NT2/D1 (cell line): Measurements from ENCODE around the gene TRPV6.

Source experiments
- DNase-seq: peaks from one replicate; pipeline ENCODE4 v3.0.0-alpha.2; 2011; ENCODE audit warnings: low read depth, low spot score
- H3K27me3 ChIP-seq: 2 replicates; pipeline ENCODE4 v1.6.0; 2011; ENCODE audit warnings: mild to moderate bottlenecking; ENCODE audit not compliant: insufficient read length, insufficient read depth
- H3K36me3 ChIP-seq: 2 replicates; pipeline ENCODE4 v1.6.1; 2011; ENCODE audit warnings: mild to moderate bottlenecking, low read length, mixed read lengths; ENCODE audit not compliant: insufficient read depth, insufficient read length
- H3K4me1 ChIP-seq: 2 replicates; pipeline ENCODE4 v1.5.1; 2011; ENCODE audit not compliant: insufficient read depth, insufficient read length
- H3K4me3 ChIP-seq: 2 replicates; pipeline ENCODE4 v1.5.1; 2011; ENCODE audit warnings: low read depth; ENCODE audit not compliant: insufficient read length
- H3K9ac ChIP-seq: 2 replicates; pipeline ENCODE4 v1.6.0; 2011; ENCODE audit warnings: low read depth; ENCODE audit not compliant: insufficient read length
- H3K9me3 ChIP-seq: 2 replicates; pipeline ENCODE4 v1.5.1; 2011; ENCODE audit warnings: mild to moderate bottlenecking, low read length; ENCODE audit not compliant: insufficient read depth
- SUZ12 ChIP-seq: IDR thresholded peaks from 2 replicates; pipeline ENCODE4 v1.6.1; 2011; ENCODE audit not compliant: insufficient read length, insufficient read depth; ENCODE audit errors: extremely low read depth
- YY1 ChIP-seq: IDR thresholded peaks from 2 replicates; pipeline ENCODE4 v1.6.1; 2011; ENCODE audit not compliant: insufficient read length, insufficient read depth
- ZNF274 ChIP-seq: IDR thresholded peaks from 2 replicates; pipeline ENCODE4 v1.6.1; 2011; ENCODE audit warnings: mild to moderate bottlenecking, low read depth, low read length

Gene TRPV6

GRCh38 chr7:142885311-142886230, at the start of gene TRPV6:
TRPV6 (minus strand) TSS chr7:142885745.
- no peaks in the 10 kb centered on the region for H3K9me3 ChIP-seq
- H3K9ac ChIP-seq: peak within 1 kb of the TSS; percentile 21
- TF ChIP-seq YY1: no peak
- no peak for TF ChIP-seq SUZ12
- no peak for TF ChIP-seq ZNF274
- H3K4me1 ChIP-seq: no peaks in the 10 kb centered on the region
- peak; percentile 20 for DNase-seq
- H3K27me3 ChIP-seq: no peaks in the 10 kb centered on the region
- no peak within 1 kb of the TSS for H3K4me3 ChIP-seq
- no peaks in the 10 kb centered on the region for H3K36me3 ChIP-seq

- Histone ChIP-seq H3K4me3 (no peak overlapping the region), H3K36me3 (no peaks in the 10 kb centered on the region), H3K27me3 (no peaks in the 10 kb centered on the region), H3K9me3 (no peaks in the 10 kb centered on the region), H3K9ac (no peak overlapping the region), H3K4me1 (no peaks in the 10 kb centered on the region)
- DNase-seq: no peak
- TF ChIP-seq SUZ12: no peak
- no peak for TF ChIP-seq ZNF274
- no peak for TF ChIP-seq YY1
Measured at GRCh38 chr7:142934056-142934455, 48.5 kb upstream of the TRPV6 start.

GRCh38 chr7:142933624-142934023, 48.1 kb upstream of the TRPV6 start, which contains the start of gene TRPV5:
TRPV5 (minus strand) TSS chr7:142933746; CDS start chr7:142933459, 287 bp downstream.
- Histone ChIP-seq H3K9me3 (no peaks in the 10 kb centered on the region), H3K27me3 (no peaks in the 10 kb centered on the region), H3K36me3 (no peaks in the 10 kb centered on the region), H3K9ac (no peak within 1 kb of the TSS), H3K4me3 (no peak within 1 kb of the TSS), H3K4me1 (no peaks in the 10 kb centered on the region)
- no peak for DNase-seq
- TF ChIP-seq ZNF274 (no peak), YY1 (no peak), SUZ12 (no peak)

GRCh38 chr7:142933092-142933475, 47.5 kb upstream of the TRPV6 start:
- no peak for TF ChIP-seq YY1
- no peaks in the 10 kb centered on the region for H3K27me3 ChIP-seq
- no peaks in the 10 kb centered on the region for H3K9me3 ChIP-seq
- H3K4me1 ChIP-seq: no peaks in the 10 kb centered on the region
- DNase-seq: no peak
- no peaks in the 10 kb centered on the region for H3K36me3 ChIP-seq
- no peak overlapping the region for H3K4me3 ChIP-seq
- H3K9ac ChIP-seq: no peak overlapping the region

- H3K4me1 ChIP-seq: no peaks in the 10 kb centered on the region
- no peak for DNase-seq
Measured at GRCh38 chr7:142932386-142933091, 47.0 kb upstream of the TRPV6 start.

GRCh38 chr7:142930126-142930730, 44.7 kb upstream of the TRPV6 start:
- Histone ChIP-seq H3K4me3 (no peak overlapping the region), H3K4me1 (no peaks in the 10 kb centered on the region), H3K36me3 (no peaks in the 10 kb centered on the region), H3K27me3 (no peaks in the 10 kb centered on the region), H3K9ac (no peak overlapping the region), H3K9me3 (no peaks in the 10 kb centered on the region)
- TF ChIP-seq YY1: no peak
- TF ChIP-seq ZNF274: no peak
- no peak for TF ChIP-seq SUZ12
- no peak for DNase-seq

More at GRCh38 chr7:142932386-142933091, 47.0 kb upstream of the TRPV6 start:
- TF ChIP-seq YY1 (no peak), SUZ12 (no peak), ZNF274 (no peak)
- H3K27me3 ChIP-seq: no peaks in the 10 kb centered on the region
- H3K9me3 ChIP-seq: no peaks in the 10 kb centered on the region
- no peak overlapping the region for H3K9ac ChIP-seq
- no peaks in the 10 kb centered on the region for H3K36me3 ChIP-seq
- H3K4me3 ChIP-seq: no peak overlapping the region

- no peaks in the 10 kb centered on the region for H3K36me3 ChIP-seq
- H3K9me3 ChIP-seq: no peaks in the 10 kb centered on the region
- TF ChIP-seq YY1: no peak
- no peak for TF ChIP-seq ZNF274
- no peak for TF ChIP-seq SUZ12
- H3K9ac ChIP-seq: no peak overlapping the region
- no peak for DNase-seq
- no peaks in the 10 kb centered on the region for H3K4me1 ChIP-seq
- no peak overlapping the region for H3K4me3 ChIP-seq
- no peaks in the 10 kb centered on the region for H3K27me3 ChIP-seq
Measured at GRCh38 chr7:142927949-142928348, 42.4 kb upstream of the TRPV6 start.
